Fibroblast of villous mesenchyme (primary cell): ENCODE results near the gene SNX12. TPM values are rescaled to one million over a fixed set of nuclear protein-coding genes. Genes with fewer than 3 reads are reported as not detected.
"Not testable (repeated sequence)": the region's sequence is repeated elsewhere in the genome, so short reads cannot be mapped to it uniquely, and the experiment has no call there.

Source experiments
- DNase-seq: peaks from one replicate; pipeline ENCODE4 v3.0.0-alpha.2; 2010; ENCODE audit warnings: low read depth
- H3K4me3 ChIP-seq: 2 replicates; pipeline ENCODE4 v1.5.1; 2011; ENCODE audit warnings: low read depth, mild to moderate bottlenecking, low read length
- CTCF ChIP-seq: IDR thresholded peaks from 2 replicates; pipeline ENCODE4 v1.5.1; 2012; ENCODE audit warnings: low read depth, mild to moderate bottlenecking, low read length; ENCODE audit not compliant: insufficient read depth
- total RNA-seq: library from RNA; depleted of rRNA; stranded (reverse); fragments of >200 nt; gene quantifications from 2 replicates; pipeline ENCODE4 v1.2.3, GENCODE V29; 2012

The SNX12 gene
- total RNA-seq, 1 donor = 73.4 TPM

- DNase-seq = no peak
- TF ChIP-seq CTCF = no peak
- H3K4me3 ChIP-seq = peak overlapping the region; percentile 77
These were observed 456 bp downstream of the SNX12 start for GRCh38 chrX:71067712-71068043.

GRCh38 chrX:71067089-71067488 lies 1.0 kb downstream of the SNX12 start:
- TF ChIP-seq CTCF = no peak
- peak overlapping the region; percentile 77 for H3K4me3 ChIP-seq
- no peak for DNase-seq

- no peak overlapping the region for H3K4me3 ChIP-seq
- no peak for TF ChIP-seq CTCF
- DNase-seq = no peak
These were observed 8.0 kb downstream of the SNX12 start for GRCh38 chrX:71060127-71060526.

GRCh38 chrX:71057848-71058530 lies 10.1 kb downstream of the SNX12 start:
- no peak overlapping the region for H3K4me3 ChIP-seq
- no peak for DNase-seq
- TF ChIP-seq CTCF = no peak

GRCh38 chrX:71056867-71057266 lies 11.3 kb downstream of the SNX12 start:
- H3K4me3 ChIP-seq = no peak overlapping the region
- no peak for TF ChIP-seq CTCF
- peak; percentile 48 for DNase-seq

GRCh38 chrX:71053217-71053621 lies 14.9 kb downstream of the SNX12 start:
- no peak for TF ChIP-seq CTCF
- H3K4me3 ChIP-seq = no peak overlapping the region
- DNase-seq = no peak

GRCh38 chrX:71052721-71053120 lies 15.4 kb downstream of the SNX12 start:
- H3K4me3 ChIP-seq = no peak overlapping the region
- TF ChIP-seq CTCF = no peak
- DNase-seq = no peak

GRCh38 chrX:71047891-71048290 lies 20.2 kb downstream of the SNX12 start:
- DNase-seq, H3K4me3 ChIP-seq: not testable (repeated sequence)
